ENCODE results near the gene BIRC2.

- TF ChIP-seq, protein P1, sequence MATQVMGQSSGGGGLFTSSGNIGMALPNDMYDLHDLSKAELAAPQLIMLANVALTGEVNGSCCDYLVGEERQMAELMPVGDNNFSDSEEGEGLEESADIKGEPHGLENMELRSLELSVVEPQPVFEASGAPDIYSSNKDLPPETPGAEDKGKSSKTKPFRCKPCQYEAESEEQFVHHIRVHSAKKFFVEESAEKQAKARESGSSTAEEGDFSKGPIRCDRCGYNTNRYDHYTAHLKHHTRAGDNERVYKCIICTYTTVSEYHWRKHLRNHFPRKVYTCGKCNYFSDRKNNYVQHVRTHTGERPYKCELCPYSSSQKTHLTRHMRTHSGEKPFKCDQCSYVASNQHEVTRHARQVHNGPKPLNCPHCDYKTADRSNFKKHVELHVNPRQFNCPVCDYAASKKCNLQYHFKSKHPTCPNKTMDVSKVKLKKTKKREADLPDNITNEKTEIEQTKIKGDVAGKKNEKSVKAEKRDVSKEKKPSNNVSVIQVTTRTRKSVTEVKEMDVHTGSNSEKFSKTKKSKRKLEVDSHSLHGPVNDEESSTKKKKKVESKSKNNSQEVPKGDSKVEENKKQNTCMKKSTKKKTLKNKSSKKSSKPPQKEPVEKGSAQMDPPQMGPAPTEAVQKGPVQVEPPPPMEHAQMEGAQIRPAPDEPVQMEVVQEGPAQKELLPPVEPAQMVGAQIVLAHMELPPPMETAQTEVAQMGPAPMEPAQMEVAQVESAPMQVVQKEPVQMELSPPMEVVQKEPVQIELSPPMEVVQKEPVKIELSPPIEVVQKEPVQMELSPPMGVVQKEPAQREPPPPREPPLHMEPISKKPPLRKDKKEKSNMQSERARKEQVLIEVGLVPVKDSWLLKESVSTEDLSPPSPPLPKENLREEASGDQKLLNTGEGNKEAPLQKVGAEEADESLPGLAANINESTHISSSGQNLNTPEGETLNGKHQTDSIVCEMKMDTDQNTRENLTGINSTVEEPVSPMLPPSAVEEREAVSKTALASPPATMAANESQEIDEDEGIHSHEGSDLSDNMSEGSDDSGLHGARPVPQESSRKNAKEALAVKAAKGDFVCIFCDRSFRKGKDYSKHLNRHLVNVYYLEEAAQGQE (IDR thresholded peaks at IDR 0.05; ENCODE audit: insufficient read depth in 1 of 2, low read depth in 2 of 2, low read length in 2 of 2): no peak
- TF ChIP-seq POLR2AphosphoS5 (IDR thresholded peaks at IDR 0.05; ENCODE audit: low read depth, low read length): no peak
- TF ChIP-seq TAF1 (IDR thresholded peaks at IDR 0.05; ENCODE audit: borderline replicate concordance, insufficient read depth, low read length): no peak
- TF ChIP-seq SIN3A (IDR thresholded peaks at IDR 0.05; ENCODE audit: borderline replicate concordance, insufficient read depth, low read length): no peak
Observed at GRCh38 chr11:102393272-102393730, 46.3 kb downstream of the BIRC2 start.
